Ectodermal cell (in vitro differentiated cells): Measurements from ENCODE around the gene GPC6.
"Not testable (repeated sequence)": the region's sequence is repeated elsewhere in the genome, so short reads cannot be mapped to it uniquely, and the experiment has no call there.

Source experiments
- H3K27ac ChIP-seq: 2 replicates; pipeline ENCODE4 v1.7.0; 2013; ENCODE audit warnings: mild to moderate bottlenecking, low read depth, low read length; ENCODE audit not compliant: insufficient read depth, poor library complexity, severe bottlenecking
- H3K27me3 ChIP-seq: 2 replicates; pipeline ENCODE4 v1.7.0; 2013; ENCODE audit warnings: mild to moderate bottlenecking, low read length; ENCODE audit not compliant: insufficient read depth, control insufficient read depth, poor library complexity, severe bottlenecking
- H3K36me3 ChIP-seq: one replicate; pipeline ENCODE4 v1.7.0; 2013; ENCODE audit warnings: low read length; ENCODE audit not compliant: control insufficient read depth, insufficient read depth
- H3K4me1 ChIP-seq: one replicate; pipeline ENCODE4 v1.7.0; 2013; ENCODE audit warnings: low read length; ENCODE audit not compliant: control insufficient read depth, insufficient read depth
- H3K4me3 ChIP-seq: 2 replicates; pipeline ENCODE4 v1.7.0; 2013; ENCODE audit warnings: low read depth, low read length, control low read depth; ENCODE audit not compliant: insufficient read depth
- H3K9me3 ChIP-seq: 2 replicates; pipeline ENCODE4 v1.7.0; 2013; ENCODE audit warnings: mild to moderate bottlenecking, low read length, moderate library complexity; ENCODE audit not compliant: control insufficient read depth
- WGBS, 2 experiments: methylation state at CpG; one replicate each; pipeline ENCODE4 v1.1.7; 2013; ENCODE audit warnings: missing lambda C conversion rate in 2 of 2; 5-methylcytosine and 5-hydroxymethylcytosine counted together

The GPC6 gene

GRCh38 chr13:93473441-93474270 lies 247.0 kb downstream of the GPC6 start:
- no peak overlapping the region for H3K4me3 ChIP-seq
- no peaks in the 10 kb centered on the region for H3K36me3 ChIP-seq
- H3K27ac ChIP-seq = no peak overlapping the region
- 74 to 76% methylated on average over 5 of the region's 5 CpGs for WGBS, 2 experiments
- H3K27me3 ChIP-seq = no peaks in the 10 kb centered on the region
- no peaks in the 10 kb centered on the region for H3K9me3 ChIP-seq
- H3K4me1 ChIP-seq = no peaks in the 10 kb centered on the region

DNA sequence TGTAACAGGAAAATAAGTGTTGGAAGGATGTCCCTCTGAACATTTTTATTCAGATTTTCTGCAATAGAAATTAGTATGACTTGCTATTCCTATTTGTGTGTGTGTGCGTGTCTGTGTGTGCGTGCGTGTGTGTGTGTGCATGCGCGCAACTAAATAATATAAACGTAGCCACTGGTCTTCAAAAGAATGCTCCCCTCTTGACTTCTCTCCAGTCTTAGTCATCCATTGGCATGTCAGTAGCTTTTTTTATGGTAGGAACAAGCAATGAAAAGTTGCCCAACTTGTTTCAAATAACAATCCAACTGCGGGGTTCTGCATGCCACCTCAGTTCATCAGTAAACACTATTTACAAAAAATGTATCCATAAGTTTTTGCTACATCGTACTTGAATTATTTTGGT lies 249.6 kb downstream of the GPC6 start:
- H3K27ac ChIP-seq = no peak overlapping the region
- WGBS, 2 experiments = 95 to 98% methylated on average over 6 to 7 of the region's 8 CpGs

DNA sequence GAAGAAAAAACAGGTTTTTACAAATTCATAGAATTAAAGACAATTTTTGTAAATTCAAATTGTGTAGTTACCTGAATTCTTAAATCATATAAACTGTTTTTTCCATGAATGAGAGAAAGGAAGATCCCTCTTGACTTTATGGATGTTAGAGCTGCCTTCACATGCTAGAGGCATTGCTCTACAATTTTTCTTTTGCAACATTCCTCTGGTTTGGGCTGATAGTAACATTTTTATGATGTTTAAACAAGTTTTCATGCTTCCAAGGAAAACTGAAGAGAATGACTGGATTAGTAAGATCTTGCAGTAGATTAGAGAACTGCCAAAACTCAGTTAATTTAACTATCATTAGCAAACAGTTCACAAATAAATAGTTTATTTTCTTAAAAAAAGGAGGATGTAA lies 250.6 kb downstream of the GPC6 start:
- Histone ChIP-seq H3K9me3 (no peaks in the 10 kb centered on the region), H3K27ac (no peak overlapping the region), H3K4me1 (no peaks in the 10 kb centered on the region), H3K4me3 (no peak overlapping the region), H3K36me3 (no peaks in the 10 kb centered on the region), H3K27me3 (no peaks in the 10 kb centered on the region)

More for the DNA sequence above, 249.6 kb downstream of the GPC6 start:
- Histone ChIP-seq H3K4me3 (no peak overlapping the region), H3K9me3 (no peaks in the 10 kb centered on the region), H3K4me1 (no peaks in the 10 kb centered on the region), H3K27me3 (no peaks in the 10 kb centered on the region), H3K36me3 (no peaks in the 10 kb centered on the region)

DNA sequence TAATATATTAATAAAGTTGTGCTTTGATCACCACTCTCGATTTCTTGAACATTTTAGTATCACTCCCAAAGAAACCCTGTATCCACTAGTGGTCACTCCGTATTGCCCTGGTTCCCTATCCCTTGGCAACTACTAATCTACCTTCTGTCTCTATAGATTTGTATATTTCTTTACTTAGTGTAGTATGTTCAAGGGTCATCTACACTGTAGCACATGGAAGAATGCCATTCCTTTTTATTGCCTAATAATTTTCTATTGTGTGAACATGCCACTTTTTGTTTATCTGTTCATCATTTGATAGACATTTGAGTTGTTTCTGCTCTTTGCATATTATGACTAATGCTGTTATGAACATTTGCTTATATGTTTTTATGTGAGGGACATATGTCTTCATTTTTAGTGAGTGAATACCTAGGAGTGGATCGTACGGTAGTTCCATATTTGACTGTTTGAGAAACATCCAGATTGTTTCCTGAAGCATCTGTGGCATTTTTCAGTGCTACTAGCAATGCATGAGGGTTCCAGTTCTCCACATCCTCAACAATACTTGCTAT lies 254.0 kb downstream of the GPC6 start:
- Histone ChIP-seq H3K27ac (no peak overlapping the region), H3K36me3 (no peaks in the 10 kb centered on the region), H3K4me1 (no peaks in the 10 kb centered on the region), H3K27me3 (no peaks in the 10 kb centered on the region), H3K9me3 (no peaks in the 10 kb centered on the region), H3K4me3 (no peak overlapping the region)
- 95 to 98% methylated on average over 4 of the region's 4 CpGs for WGBS, 2 experiments

DNA sequence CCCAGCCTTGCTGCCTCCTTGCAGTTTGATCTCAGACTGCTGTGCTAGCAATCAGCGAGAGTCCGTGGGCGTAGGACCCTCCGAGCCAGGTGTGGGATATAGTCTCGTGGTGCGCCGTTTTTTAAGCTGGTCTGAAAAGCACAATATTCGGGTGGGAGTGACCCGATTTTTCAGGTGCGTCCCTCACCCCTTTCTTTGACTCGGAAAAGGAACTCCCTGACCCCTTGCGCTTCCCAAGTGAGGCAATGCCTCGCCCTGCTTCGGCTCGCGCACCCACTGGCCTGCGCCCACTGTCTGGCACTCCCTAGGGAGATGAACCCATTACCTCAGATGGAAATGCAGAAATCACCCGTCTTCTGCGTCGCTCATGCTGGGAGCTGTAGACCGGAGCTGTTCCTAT lies 269.5 kb downstream of the GPC6 start:
- H3K4me3 ChIP-seq = not testable (repeated sequence)

DNA sequence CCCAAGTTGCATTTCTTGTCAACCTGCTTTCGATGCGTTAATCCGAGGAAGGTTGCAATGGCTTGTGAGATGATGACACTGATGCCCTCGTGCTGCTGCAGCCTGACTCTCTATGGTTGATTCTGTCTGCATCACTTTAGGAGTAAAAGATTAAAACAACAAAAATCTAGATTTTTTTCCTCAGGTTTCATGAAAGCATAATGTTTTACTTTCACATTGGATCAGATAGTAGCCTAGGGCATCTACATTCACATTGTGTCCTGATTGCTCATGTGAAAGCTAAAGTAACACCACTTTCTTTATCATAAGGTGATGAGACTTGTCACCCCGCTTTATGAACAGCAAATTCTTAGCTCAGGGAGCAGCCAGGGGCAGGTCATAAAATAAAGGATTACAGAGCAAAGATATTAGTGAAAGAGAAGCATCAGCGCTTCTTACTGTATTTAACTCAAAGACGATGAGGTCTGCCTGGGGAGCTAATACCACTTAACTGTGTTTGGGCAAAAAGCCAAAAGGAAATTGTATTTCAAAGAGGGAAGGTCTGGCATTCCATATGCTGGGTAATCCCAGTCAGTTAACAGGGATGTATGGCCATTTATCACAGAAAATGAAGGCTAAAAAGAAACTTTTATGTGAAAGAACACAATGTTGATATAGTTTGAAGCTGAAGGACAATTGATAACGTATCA lies 270.5 kb downstream of the GPC6 start:
- no peak overlapping the region for H3K4me3 ChIP-seq

More for the DNA sequence above, 269.5 kb downstream of the GPC6 start:
- not testable (repeated sequence) for H3K36me3 ChIP-seq, H3K27me3 ChIP-seq, H3K9me3 ChIP-seq, H3K27ac ChIP-seq, H3K4me1 ChIP-seq
- 52 to 55% methylated on average over 21 of the region's 21 CpGs for WGBS, 2 experiments

DNA sequence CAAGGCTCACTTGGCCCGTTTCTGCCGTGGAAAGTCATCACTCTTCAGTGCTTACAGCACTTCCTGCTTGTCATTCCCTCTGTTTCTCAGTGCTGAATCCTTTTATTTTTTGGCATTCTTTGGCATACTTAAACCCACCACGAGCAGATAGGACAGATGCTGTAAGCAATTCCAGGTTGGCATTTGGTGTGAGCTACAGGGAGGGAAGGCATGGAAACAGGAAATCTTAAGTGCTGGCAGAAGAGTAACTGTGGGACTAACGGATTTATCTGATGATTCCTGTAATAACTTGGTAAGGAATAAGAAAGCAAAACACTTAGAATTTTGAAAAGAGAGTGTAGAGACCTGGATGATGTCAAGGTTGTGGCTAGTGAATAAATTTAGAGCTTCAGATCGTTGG lies 273.4 kb downstream of the GPC6 start:
- WGBS, 2 experiments = 89 to 94% methylated on average over 5 of the region's 5 CpGs
- Histone ChIP-seq H3K36me3 (no peaks in the 10 kb centered on the region), H3K27me3 (no peaks in the 10 kb centered on the region)

More for the DNA sequence above, 270.5 kb downstream of the GPC6 start:
- no peaks in the 10 kb centered on the region for H3K9me3 ChIP-seq
- H3K36me3 ChIP-seq = no peaks in the 10 kb centered on the region
- no peaks in the 10 kb centered on the region for H3K27me3 ChIP-seq
- H3K27ac ChIP-seq = no peak overlapping the region
- 89% methylated on average over 8 of the region's 8 CpGs for WGBS, 2 experiments
- no peaks in the 10 kb centered on the region for H3K4me1 ChIP-seq

DNA sequence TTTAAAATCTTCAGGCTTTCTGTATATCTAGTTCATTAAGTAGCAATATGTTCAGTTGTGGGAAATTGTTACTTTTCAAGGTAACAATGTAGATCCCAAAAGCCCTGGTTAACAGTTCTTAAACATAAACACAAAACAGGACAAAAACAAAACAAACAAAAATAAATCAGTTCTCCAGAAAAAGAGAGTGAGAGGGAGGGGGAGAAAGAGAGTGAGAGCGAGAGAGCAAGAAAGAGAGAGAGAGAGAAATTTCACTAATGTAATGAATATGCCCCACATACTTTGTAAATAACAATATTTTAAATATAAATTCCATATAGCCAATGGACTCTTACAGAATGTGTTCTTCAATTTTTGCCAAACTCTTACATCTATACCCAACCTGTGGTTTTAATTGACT lies 275.5 kb downstream of the GPC6 start:
- no CpG with 5 or more reads among the region's 1 CpG for WGBS, 2 experiments
- Histone ChIP-seq H3K27me3 (no peaks in the 10 kb centered on the region), H3K27ac (no peak overlapping the region), H3K4me1 (no peaks in the 10 kb centered on the region), H3K9me3 (no peaks in the 10 kb centered on the region), H3K36me3 (no peaks in the 10 kb centered on the region), H3K4me3 (no peak overlapping the region)

More for the DNA sequence above, 273.4 kb downstream of the GPC6 start:
- Histone ChIP-seq H3K27ac (no peak overlapping the region), H3K4me1 (no peaks in the 10 kb centered on the region), H3K4me3 (no peak overlapping the region), H3K9me3 (no peaks in the 10 kb centered on the region)

DNA sequence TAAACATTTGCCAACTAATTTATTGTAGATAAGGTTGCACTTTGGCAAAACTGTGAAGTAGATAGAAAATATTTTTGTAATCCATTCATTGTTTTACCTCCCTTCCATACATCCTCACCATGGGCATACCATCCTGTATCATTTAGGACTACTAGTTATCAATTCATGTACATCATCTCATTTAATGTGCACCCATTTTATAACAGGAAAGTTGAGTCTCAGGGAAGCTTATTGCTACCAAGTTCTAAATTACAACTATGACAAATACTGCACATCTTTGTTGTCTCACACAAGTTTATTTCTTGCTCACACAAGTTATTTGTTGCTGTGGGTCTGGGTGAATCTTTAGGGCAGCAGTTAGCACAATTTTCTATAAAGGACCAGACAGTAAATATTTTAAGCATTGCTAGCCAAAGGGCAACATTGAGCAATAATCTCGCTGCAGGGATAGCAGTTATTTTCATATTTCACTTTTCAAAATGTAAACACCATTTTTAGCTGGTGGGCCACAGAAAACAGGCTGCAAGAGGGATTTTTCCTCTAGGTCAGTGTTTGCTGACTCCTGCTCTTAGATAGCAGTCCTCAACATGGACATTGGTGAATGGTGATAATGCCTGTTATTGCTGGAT lies 276.5 kb downstream of the GPC6 start:
- H3K27me3 ChIP-seq = no peaks in the 10 kb centered on the region
- WGBS, 2 experiments = 88 to 100% methylated on average over 1 of the region's 1 CpG
- no peaks in the 10 kb centered on the region for H3K9me3 ChIP-seq
- H3K36me3 ChIP-seq = no peaks in the 10 kb centered on the region
- no peaks in the 10 kb centered on the region for H3K4me1 ChIP-seq
- no peak overlapping the region for H3K27ac ChIP-seq
- H3K4me3 ChIP-seq = no peak overlapping the region
